Chondrocyte (in vitro differentiated cells): Measurements from ENCODE around the gene PARVB. TPM values are rescaled to one million over a fixed set of nuclear protein-coding genes. Genes with fewer than 3 reads are reported as not detected.

Experiments used
- DNase-seq: peaks from one replicate; pipeline ENCODE4 v3.0.0; 2021; ENCODE audit warnings: mixed read lengths, low spot score
- H3K27ac Mint-ChIP-seq: one replicate; pipeline ENCODE4 v1.8.0; 2021; ENCODE audit warnings: mild to moderate bottlenecking, moderate library complexity, mixed read lengths; ENCODE audit not compliant: unreplicated experiment
- H3K27me3 Mint-ChIP-seq: 2 replicates; pipeline ENCODE4 v1.8.0; 2021; ENCODE audit warnings: low read depth, mixed read lengths
- H3K36me3 Mint-ChIP-seq: 2 replicates; pipeline ENCODE4 v1.8.0; 2021; ENCODE audit warnings: low read depth, mixed read lengths
- H3K4me1 Mint-ChIP-seq: 2 replicates; pipeline ENCODE4 v1.8.0; 2021; ENCODE audit warnings: low read depth, mild to moderate bottlenecking, mixed read lengths
- H3K4me3 Mint-ChIP-seq: one replicate; pipeline ENCODE4 v1.8.0; 2021; ENCODE audit warnings: mild to moderate bottlenecking, moderate library complexity, mixed read lengths; ENCODE audit not compliant: unreplicated experiment
- H3K9me3 Mint-ChIP-seq: 2 replicates; pipeline ENCODE4 v1.8.0; 2021; ENCODE audit warnings: low read depth, mixed read lengths
- total RNA-seq: library from RNA; stranded (reverse); gene quantifications from 3 replicates; pipeline ENCODE4 v1.2.1, GENCODE V29; 2021
- TF ChIP-seq, protein P1 (sequence below): fragments of 200-600 bp; sonication (generic); IDR thresholded peaks from 2 replicates; pipeline ENCODE4 v1.5.0; 2021; ENCODE audit warnings: antibody characterized with exemption, mild to moderate bottlenecking, moderate library complexity

PARVB gene
- total RNA-seq, 1 donor from 2014 or later = 33.6 TPM

GRCh38 chr22:44139773-44140172 lies 115.7 kb downstream of the PARVB start:
- Mint-ChIP-seq H3K9me3 (peaks cover 11% of the 10 kb centered on the region), H3K36me3 (peaks cover 24% of the 10 kb centered on the region), H3K27ac (no peak overlapping the region), H3K4me1 (peaks cover 14% of the 10 kb centered on the region), H3K27me3 (no peaks in the 10 kb centered on the region), H3K4me3 (no peak overlapping the region)
- TF ChIP-seq, protein P1, sequence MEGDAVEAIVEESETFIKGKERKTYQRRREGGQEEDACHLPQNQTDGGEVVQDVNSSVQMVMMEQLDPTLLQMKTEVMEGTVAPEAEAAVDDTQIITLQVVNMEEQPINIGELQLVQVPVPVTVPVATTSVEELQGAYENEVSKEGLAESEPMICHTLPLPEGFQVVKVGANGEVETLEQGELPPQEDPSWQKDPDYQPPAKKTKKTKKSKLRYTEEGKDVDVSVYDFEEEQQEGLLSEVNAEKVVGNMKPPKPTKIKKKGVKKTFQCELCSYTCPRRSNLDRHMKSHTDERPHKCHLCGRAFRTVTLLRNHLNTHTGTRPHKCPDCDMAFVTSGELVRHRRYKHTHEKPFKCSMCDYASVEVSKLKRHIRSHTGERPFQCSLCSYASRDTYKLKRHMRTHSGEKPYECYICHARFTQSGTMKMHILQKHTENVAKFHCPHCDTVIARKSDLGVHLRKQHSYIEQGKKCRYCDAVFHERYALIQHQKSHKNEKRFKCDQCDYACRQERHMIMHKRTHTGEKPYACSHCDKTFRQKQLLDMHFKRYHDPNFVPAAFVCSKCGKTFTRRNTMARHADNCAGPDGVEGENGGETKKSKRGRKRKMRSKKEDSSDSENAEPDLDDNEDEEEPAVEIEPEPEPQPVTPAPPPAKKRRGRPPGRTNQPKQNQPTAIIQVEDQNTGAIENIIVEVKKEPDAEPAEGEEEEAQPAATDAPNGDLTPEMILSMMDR = no peak
- DNase-seq = peak; percentile 10

DNA sequence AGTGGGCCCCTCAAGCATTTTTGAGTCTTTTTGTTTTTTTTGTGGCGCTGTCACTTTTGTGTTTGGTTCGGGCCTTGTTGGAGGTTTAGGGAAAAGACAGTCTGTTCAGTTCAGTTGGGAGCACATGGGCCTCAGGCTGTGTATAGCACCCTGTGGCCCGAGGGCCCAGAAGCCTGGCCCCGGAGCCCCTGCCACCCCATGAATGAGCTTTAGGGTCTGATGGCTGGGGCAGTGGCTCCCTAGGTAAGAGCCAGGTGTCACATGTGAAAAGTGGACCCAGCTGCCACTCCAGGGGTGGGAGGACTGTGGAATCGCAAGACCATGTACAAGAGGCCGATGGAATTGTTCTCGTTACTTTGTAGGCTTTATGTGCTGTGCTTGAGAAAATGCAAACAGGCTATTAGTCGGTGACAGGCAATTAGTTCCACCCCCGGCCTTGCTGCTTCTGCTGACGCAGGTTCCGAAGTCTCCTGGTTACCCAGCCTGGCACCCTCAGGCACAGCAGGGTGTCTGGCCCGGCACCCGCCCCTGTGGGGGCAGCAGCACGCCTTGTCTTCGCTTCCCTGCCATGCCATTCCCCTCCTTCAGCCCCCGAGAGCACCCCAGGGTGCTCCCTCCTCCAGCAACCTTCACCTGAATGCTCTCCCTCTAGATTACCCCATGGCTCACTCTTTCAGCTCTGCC lies 118.5 kb downstream of the PARVB start:
- Mint-ChIP-seq H3K4me3 (no peak overlapping the region), H3K27me3 (no peaks in the 10 kb centered on the region), H3K9me3 (peaks cover 3% of the 10 kb centered on the region), H3K27ac (no peak overlapping the region), H3K36me3 (peaks cover 7% of the 10 kb centered on the region), H3K4me1 (peaks cover 40% of the 10 kb centered on the region)
- TF ChIP-seq, protein P1 = no peak
- no peak for DNase-seq

DNA sequence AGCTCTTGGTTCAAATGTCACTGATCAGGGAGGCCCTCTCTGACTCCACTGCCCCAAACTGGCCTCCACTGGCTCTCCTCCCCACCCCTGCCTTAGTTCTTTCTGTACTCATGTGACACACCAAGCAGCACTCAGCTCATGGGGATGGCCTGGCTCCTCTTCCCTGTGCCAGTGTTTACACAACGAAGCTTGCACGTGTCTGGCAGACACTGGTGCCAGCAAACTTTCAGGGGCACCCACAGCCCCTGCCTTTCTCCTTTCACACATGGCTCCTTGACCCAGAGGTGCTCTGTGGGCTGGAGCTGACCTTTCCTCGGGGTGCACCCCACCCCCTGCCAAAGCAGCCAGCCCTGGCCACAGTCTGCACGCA lies 119.0 kb downstream of the PARVB start:
- Mint-ChIP-seq H3K27me3 (no peaks in the 10 kb centered on the region), H3K4me3 (no peak overlapping the region), H3K27ac (no peak overlapping the region), H3K36me3 (peaks cover 4% of the 10 kb centered on the region), H3K9me3 (no peaks in the 10 kb centered on the region), H3K4me1 (peaks cover 46% of the 10 kb centered on the region)
- TF ChIP-seq, protein P1 = no peak
- no peak for DNase-seq

GRCh38 chr22:44143579-44143978 lies 119.5 kb downstream of the PARVB start:
- Mint-ChIP-seq H3K9me3 (no peaks in the 10 kb centered on the region), H3K27me3 (no peaks in the 10 kb centered on the region), H3K36me3 (peaks cover 4% of the 10 kb centered on the region), H3K4me3 (no peak overlapping the region), H3K27ac (no peak overlapping the region), H3K4me1 (peaks cover 50% of the 10 kb centered on the region)
- DNase-seq = no peak
- TF ChIP-seq, protein P1 = no peak

DNA sequence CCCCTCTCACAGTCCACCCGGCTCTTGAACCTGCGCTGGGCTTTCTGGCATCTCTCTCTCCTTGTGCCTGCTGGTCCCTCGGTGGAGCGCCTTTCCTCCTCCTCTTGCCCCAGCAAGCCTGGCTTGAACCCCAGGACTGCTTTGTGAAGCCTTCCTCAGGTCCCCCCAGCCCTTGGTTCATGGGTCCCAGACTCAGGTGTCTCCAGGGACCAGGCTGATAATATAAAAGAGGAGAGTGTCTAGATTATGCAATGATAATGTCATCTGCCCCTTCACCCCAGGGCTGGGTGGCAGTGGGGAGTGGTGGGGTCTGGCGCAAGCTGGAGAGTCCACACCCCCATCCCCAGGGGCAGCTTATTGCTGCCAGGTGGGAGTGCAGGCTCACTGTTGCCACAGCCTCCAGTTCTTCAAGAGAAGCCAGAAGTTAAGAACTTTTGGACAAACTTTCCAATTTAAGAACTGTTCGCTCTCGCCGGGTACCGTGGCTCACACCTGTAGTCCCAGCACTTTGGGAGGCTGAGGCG lies 120.0 kb downstream of the PARVB start:
- DNase-seq = no peak
- Mint-ChIP-seq H3K36me3 (peaks cover 4% of the 10 kb centered on the region), H3K27me3 (no peaks in the 10 kb centered on the region), H3K27ac (no peak overlapping the region), H3K9me3 (no peaks in the 10 kb centered on the region), H3K4me1 (peaks cover 52% of the 10 kb centered on the region), H3K4me3 (no peak overlapping the region)
- TF ChIP-seq, protein P1 = no peak
